ENCODE results near the gene DNM3.
"Not testable (repeated sequence)": the region's sequence is repeated elsewhere in the genome, so short reads cannot be mapped to it uniquely, and the experiment has no call there.

The DNM3 gene

DNA sequence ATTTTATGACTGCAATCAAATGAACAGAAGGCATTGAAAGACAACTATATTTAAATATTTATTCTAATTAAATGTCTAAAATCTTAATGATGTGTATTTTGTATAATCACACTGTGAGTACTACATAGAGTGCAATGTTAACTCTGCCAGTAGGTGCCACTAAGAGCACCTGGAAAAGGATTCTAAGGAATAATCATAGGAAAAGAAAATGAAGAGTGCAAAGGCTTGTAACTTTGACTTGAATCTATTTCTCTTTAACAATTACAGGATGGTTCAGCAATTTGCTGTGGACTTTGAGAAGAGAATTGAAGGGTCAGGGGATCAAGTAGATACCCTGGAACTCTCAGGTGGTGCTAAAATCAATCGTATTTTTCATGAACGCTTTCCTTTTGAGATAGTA is 200.4 kb downstream of the DNM3 start:
- Mint-ChIP-seq H3K36me3 (peaks cover 3% of the 10 kb centered on the region), H3K9me3 (peaks cover 3% of the 10 kb centered on the region), H3K4me1 (peaks cover 9% of the 10 kb centered on the region), H3K27me3 (no peaks in the 10 kb centered on the region), H3K27ac (no peak overlapping the region), H3K4me3 (no peak overlapping the region)
- DNase-seq = no peak
- CTCF ChIA-PET = no interaction called here

DNA sequence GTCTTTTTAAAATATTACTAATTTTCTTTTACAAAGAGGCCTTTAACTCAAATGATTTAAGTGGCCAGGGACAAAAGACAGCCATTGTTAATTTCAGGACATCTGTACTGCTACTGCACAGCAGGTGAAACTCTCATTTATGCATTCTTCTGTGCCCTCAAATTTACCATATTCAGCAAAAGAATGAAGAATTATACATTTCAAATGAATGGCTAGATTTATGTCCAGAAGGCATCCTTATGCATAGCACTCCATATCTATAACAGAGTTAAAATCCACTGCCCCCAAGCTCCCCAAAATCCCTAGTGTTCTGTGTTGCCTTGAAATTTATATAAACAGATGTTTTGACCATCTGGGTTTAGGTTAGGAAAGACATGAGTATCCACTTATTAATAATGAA is 202.6 kb downstream of the DNM3 start:
- Mint-ChIP-seq H3K36me3 (peaks cover 3% of the 10 kb centered on the region), H3K27me3 (no peaks in the 10 kb centered on the region), H3K27ac (no peak overlapping the region), H3K4me1 (peaks cover 9% of the 10 kb centered on the region), H3K4me3 (no peak overlapping the region), H3K9me3 (peaks cover 3% of the 10 kb centered on the region)
- DNase-seq = no peak
- CTCF ChIA-PET = no interaction called here

DNA sequence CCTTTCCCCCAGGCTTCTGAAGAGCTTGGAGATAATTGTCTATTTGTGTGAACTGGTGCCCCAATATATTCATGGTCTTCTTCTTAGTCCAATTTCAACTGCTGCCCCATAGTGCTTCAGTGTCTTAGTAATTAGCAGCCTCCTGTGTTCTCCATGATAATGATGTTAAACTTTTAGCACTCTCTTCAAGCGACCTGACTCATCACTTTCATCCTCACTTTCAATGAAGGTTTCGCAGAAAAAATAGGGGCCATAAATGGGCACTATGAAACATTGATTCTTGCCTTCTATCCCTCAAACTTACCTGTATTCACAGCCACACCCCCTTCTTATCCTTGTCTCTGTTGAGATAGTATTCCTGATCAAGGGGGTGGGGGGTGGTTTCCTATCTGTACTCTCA is 210.6 kb downstream of the DNM3 start:
- Mint-ChIP-seq H3K36me3 (no peaks in the 10 kb centered on the region), H3K27ac (no peak overlapping the region), H3K9me3 (no peaks in the 10 kb centered on the region), H3K4me1 (peaks cover 2% of the 10 kb centered on the region), H3K4me3 (no peak overlapping the region), H3K27me3 (no peaks in the 10 kb centered on the region)
- CTCF ChIA-PET = no interaction called here
- DNase-seq = no peak

DNA sequence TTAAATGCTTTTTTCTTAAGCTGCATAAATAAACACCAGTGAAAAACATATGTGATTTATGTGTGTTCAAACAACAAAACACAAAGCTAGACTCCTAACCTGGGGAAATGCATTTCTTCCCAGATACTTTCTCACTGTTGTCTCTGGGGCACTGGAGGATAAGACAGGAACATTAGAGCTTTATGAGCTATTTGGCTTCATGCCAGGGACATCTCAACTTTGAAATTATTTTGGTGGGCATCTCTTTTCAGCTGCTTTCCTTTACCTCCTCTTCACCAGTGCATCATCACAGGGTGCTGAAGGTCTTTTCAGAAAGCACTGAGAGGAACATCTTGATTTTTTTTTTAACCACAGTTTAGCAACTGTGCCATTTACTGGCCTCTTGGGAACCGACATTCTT is 212.9 kb downstream of the DNM3 start:
- no peak for DNase-seq
- no peak overlapping the region for H3K4me3 Mint-ChIP-seq
- no peaks in the 10 kb centered on the region for H3K27me3 Mint-ChIP-seq
- H3K27ac Mint-ChIP-seq = no peak overlapping the region
- H3K9me3 Mint-ChIP-seq = no peaks in the 10 kb centered on the region
- H3K36me3 Mint-ChIP-seq = no peaks in the 10 kb centered on the region
- H3K4me1 Mint-ChIP-seq = peaks cover 2% of the 10 kb centered on the region
- CTCF ChIA-PET = no interaction called here

DNA sequence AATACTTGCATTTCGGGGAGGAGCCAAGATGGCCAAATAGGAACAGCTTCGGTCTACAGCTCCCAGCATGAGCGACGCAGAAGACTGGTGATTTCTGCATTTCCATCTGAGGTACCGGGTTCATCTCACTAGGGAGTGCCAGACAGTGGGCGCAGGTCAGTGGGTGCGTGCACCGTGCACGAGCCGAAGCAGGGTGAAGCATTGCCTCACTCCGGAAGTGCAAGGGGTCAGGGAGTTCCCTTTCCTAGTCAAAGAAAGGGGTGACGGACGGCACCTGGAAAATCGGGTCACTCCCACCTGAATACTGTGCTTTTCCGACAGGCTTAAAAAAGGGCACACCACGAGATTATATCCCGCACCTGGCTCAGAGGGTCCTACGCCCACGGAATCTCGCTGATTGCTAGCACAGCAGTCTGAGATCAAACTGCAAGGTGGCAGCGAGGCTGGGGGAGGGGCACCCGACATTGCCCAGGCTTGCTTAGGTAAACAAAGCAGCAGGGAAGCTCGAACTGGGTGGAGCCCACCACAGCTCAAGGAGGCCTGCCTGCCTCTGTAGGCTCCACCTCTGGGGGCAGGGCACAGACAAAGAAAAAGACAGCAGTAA is 214.6 kb downstream of the DNM3 start:
- H3K4me1 Mint-ChIP-seq, CTCF ChIA-PET: not testable (repeated sequence)

GRCh38 chr1:172068334-172068733 is 227.0 kb downstream of the DNM3 start:
- H3K9me3 Mint-ChIP-seq = no peaks in the 10 kb centered on the region
- H3K27ac Mint-ChIP-seq = no peak overlapping the region
- CTCF ChIA-PET = no interaction called here
- H3K4me1 Mint-ChIP-seq = no peaks in the 10 kb centered on the region
- no peaks in the 10 kb centered on the region for H3K36me3 Mint-ChIP-seq
- DNase-seq = no peak
- no peaks in the 10 kb centered on the region for H3K27me3 Mint-ChIP-seq
- no peak overlapping the region for H3K4me3 Mint-ChIP-seq

More for the DNA sequence above, 214.6 kb downstream of the DNM3 start:
- not testable (repeated sequence) for H3K9me3 Mint-ChIP-seq, DNase-seq, H3K27me3 Mint-ChIP-seq, H3K36me3 Mint-ChIP-seq, H3K4me3 Mint-ChIP-seq, H3K27ac Mint-ChIP-seq

DNA sequence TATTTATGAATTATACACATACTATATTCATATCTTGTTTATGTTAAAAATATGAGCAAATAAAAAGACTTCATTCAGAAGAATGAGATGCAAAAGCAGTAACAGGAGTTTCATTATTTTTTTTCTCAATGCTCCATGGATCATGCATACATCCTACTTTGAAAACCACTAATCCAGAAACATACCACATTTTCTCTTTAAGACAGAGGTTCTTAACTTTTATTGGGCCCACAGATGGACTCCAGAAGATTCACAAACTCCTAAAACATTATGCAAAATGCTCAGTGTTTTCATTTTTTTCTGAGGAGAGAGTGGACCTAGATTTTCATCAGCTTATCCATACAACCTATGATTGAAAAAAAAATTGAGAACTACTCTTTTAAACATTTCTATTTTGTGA is 227.8 kb downstream of the DNM3 start:
- CTCF ChIA-PET = no interaction called here

DNA sequence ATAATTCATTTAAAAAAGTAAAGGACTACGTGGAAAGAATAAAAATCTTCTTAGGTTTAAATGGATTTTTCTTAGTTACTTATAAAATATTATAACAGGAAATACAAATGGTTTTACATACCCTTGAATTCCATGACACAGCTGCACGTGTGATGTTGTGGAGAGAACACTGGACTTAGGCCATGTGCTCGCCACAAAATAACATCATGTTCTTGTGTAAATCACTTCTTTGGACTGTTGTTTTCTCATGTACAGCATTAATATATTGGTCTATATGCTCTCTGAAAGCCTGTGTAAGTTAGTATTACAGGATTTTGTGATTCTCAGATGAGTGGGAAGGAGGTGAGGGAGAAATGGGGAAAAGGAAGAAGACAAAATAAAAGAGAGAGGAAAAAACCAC is 228.2 kb downstream of the DNM3 start:
- CTCF ChIA-PET = no interaction called here
- no peaks in the 10 kb centered on the region for H3K36me3 Mint-ChIP-seq
- H3K27ac Mint-ChIP-seq = no peak overlapping the region
- DNase-seq = no peak
- no peaks in the 10 kb centered on the region for H3K27me3 Mint-ChIP-seq
- no peaks in the 10 kb centered on the region for H3K9me3 Mint-ChIP-seq
- no peak overlapping the region for H3K4me3 Mint-ChIP-seq
- no peaks in the 10 kb centered on the region for H3K4me1 Mint-ChIP-seq

More for the DNA sequence above, 227.8 kb downstream of the DNM3 start:
- Mint-ChIP-seq H3K27ac (no peak overlapping the region), H3K9me3 (no peaks in the 10 kb centered on the region), H3K27me3 (no peaks in the 10 kb centered on the region), H3K36me3 (no peaks in the 10 kb centered on the region), H3K4me1 (no peaks in the 10 kb centered on the region), H3K4me3 (no peak overlapping the region)
- no peak for DNase-seq

DNA sequence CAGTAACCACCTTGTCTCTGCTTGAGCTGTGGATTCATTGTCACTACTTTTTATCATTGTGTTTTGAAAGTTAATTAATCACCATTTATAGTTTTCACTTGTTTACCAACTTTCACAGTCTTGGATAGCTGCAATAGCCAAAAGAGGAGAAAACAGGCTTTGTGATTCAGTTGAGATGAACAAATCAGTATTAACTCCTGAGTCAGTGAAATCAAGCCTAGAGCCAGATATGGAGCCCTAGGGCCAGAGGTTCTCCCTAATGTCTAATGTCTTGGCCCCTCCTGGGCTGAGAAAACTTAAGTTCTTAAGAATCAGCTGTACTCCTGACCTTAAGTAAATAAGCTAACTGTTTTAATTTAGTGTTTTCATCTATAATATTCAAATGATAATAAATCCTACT is 228.8 kb downstream of the DNM3 start:
- CTCF ChIA-PET = interaction anchor here (1.3 kb wide), 1 partner anchor 86 kb away, joined by 3 read pairs; no protein-coding TSS in a partner anchor
- Mint-ChIP-seq H3K4me1 (no peaks in the 10 kb centered on the region), H3K27me3 (no peaks in the 10 kb centered on the region), H3K9me3 (peaks cover 2% of the 10 kb centered on the region), H3K4me3 (no peak overlapping the region), H3K27ac (no peak overlapping the region), H3K36me3 (no peaks in the 10 kb centered on the region)
- no peak for DNase-seq

GRCh38 chr1:172071746-172072145 is 230.4 kb downstream of the DNM3 start:
- CTCF ChIA-PET = no interaction called here
- DNase-seq = no peak
- no peaks in the 10 kb centered on the region for H3K36me3 Mint-ChIP-seq
- no peak overlapping the region for H3K27ac Mint-ChIP-seq
- no peaks in the 10 kb centered on the region for H3K4me1 Mint-ChIP-seq
- no peak overlapping the region for H3K4me3 Mint-ChIP-seq
- no peaks in the 10 kb centered on the region for H3K27me3 Mint-ChIP-seq
- peaks cover 2% of the 10 kb centered on the region for H3K9me3 Mint-ChIP-seq

GRCh38 chr1:172079859-172080258 is 238.6 kb downstream of the DNM3 start:
- not testable (repeated sequence) for H3K9me3 Mint-ChIP-seq, H3K27ac Mint-ChIP-seq, H3K27me3 Mint-ChIP-seq, DNase-seq, H3K4me1 Mint-ChIP-seq, H3K4me3 Mint-ChIP-seq, H3K36me3 Mint-ChIP-seq
- CTCF ChIA-PET = interaction anchor here (0.7 kb wide), 1 partner anchor 77 kb away, joined by 3 read pairs; no protein-coding TSS in a partner anchor

DNA sequence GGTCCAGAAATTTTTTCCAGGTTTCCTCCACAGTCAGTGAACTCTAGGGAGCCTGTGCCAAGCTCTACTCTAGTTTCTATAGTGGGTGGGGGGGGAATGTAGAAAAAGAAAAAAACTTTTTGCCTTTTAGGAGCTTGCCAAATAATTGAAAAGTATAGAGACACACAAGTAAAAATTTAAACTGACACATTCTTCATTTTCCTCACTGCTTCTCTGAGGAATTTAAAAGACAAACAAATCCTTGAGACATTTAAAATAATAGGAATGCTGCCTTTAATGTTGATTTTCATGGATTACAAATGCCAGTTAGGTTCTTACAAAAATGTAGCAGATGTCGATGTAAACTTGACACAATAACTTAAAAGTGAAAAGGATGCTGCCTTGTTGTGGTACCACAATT is 241.9 kb downstream of the DNM3 start:
- H3K4me3 Mint-ChIP-seq = no peak overlapping the region
- H3K27ac Mint-ChIP-seq = no peak overlapping the region
- no peaks in the 10 kb centered on the region for H3K36me3 Mint-ChIP-seq
- no peaks in the 10 kb centered on the region for H3K4me1 Mint-ChIP-seq
- no peak for DNase-seq
- H3K27me3 Mint-ChIP-seq = no peaks in the 10 kb centered on the region
- CTCF ChIA-PET = interaction anchor here (1.7 kb wide), 1 partner anchor 81 kb away, joined by 5 read pairs; no protein-coding TSS in a partner anchor
- no peaks in the 10 kb centered on the region for H3K9me3 Mint-ChIP-seq

GRCh38 chr1:172084876-172085275 is 243.6 kb downstream of the DNM3 start:
- H3K4me1 Mint-ChIP-seq = no peaks in the 10 kb centered on the region
- H3K27me3 Mint-ChIP-seq = no peaks in the 10 kb centered on the region
- no peaks in the 10 kb centered on the region for H3K9me3 Mint-ChIP-seq
- DNase-seq = no peak
- CTCF ChIA-PET = interaction anchor here (1.7 kb wide), 1 partner anchor 83 kb away, joined by 5 read pairs; no protein-coding TSS in a partner anchor
- no peak overlapping the region for H3K4me3 Mint-ChIP-seq
- H3K36me3 Mint-ChIP-seq = no peaks in the 10 kb centered on the region
- H3K27ac Mint-ChIP-seq = no peak overlapping the region

- H3K27me3 Mint-ChIP-seq = no peaks in the 10 kb centered on the region
- no peak overlapping the region for H3K4me3 Mint-ChIP-seq
- H3K27ac Mint-ChIP-seq = no peak overlapping the region
- H3K9me3 Mint-ChIP-seq = no peaks in the 10 kb centered on the region
- peaks cover 3% of the 10 kb centered on the region for H3K4me1 Mint-ChIP-seq
- CTCF ChIA-PET = no interaction called here
- no peak for DNase-seq
- no peaks in the 10 kb centered on the region for H3K36me3 Mint-ChIP-seq
These were observed 244.0 kb downstream of the DNM3 start for GRCh38 chr1:172085317-172085716.

DNA sequence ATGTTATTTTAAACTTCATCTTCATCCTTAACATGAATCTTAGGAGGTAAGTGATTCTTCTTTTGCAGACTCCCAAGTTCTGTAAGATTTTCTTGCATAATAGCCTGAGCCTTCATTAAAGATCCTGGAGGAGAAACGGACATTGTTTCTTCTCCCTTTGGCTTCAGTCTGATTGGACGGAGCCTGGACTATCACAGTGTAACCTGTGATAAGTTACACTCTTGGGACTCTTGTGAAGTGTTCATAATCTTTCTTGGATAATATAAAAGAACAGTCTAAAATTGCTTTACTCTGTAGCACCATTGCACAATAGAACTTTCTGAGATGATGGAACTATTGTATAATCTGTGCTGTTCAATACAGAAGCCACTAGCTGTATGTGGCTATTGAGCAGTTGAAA is 244.8 kb downstream of the DNM3 start:
- DNase-seq = no peak
- no peak overlapping the region for H3K4me3 Mint-ChIP-seq
- H3K4me1 Mint-ChIP-seq = peaks cover 4% of the 10 kb centered on the region
- CTCF ChIA-PET = no interaction called here
- no peaks in the 10 kb centered on the region for H3K9me3 Mint-ChIP-seq
- no peak overlapping the region for H3K27ac Mint-ChIP-seq
- H3K36me3 Mint-ChIP-seq = no peaks in the 10 kb centered on the region
- no peaks in the 10 kb centered on the region for H3K27me3 Mint-ChIP-seq

DNA sequence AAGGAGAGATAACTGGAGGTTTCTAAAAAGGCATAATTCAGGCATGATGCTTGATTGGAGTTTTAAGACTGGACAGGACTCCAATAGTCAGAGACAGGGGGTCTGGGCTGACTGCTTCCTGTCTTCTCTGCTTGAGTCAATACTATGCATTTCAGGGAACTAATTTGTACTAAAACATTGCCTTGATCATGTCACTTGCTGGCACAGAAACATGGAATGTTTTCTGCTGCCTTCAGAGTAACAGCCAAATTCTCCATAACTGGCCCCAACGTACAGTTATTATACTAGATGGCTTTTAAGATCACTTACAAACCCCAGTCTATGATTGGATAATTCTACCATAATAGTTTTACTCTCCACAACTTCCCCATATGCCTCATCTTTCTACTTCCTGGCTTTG is 247.0 kb downstream of the DNM3 start:
- Mint-ChIP-seq H3K27me3 (no peaks in the 10 kb centered on the region), H3K4me1 (peaks cover 4% of the 10 kb centered on the region), H3K36me3 (no peaks in the 10 kb centered on the region), H3K9me3 (no peaks in the 10 kb centered on the region), H3K27ac (no peak overlapping the region), H3K4me3 (no peak overlapping the region)
- CTCF ChIA-PET = no interaction called here
- DNase-seq = no peak

Measured in activated naive CD4-positive, alpha-beta T cell treated with anti-CD3 and anti-CD28 coated beads, Interleukin-2, amount 10 ng/mL, durations not matched to agents 7 days and 5 days (primary cell).